Epidermal melanocyte (primary cell): Measurements from ENCODE around the gene MBD5.
"Not testable (repeated sequence)": the region's sequence is repeated elsewhere in the genome, so short reads cannot be mapped to it uniquely, and the experiment has no call there.

Experiments
- DNase-seq: peaks from one replicate; pipeline ENCODE4 v3.0.0; 2011; ENCODE audit warnings: low spot score; ENCODE audit not compliant: insufficient read length

Gene MBD5

DNA sequence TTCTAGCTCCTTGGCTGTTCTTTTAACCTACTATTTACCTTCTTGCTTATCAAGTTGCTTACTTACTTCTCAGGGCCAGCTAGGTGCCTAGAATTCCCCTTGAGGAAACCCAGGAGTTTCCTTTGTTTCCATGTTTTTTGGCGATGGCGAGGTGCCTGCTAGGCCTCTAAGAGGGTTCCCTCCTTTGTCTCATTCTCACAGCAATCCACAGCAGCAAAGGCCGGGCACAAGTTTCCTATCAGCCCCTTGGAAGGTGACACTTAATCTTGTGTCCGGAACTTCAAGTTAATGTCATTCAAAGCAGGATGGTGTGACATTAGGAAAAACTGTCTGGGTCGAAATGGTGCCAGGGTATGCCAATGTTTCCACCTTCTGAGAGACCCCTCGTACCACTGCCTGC lies 521.7 kb downstream of the MBD5 start:
- no peak for DNase-seq

DNA sequence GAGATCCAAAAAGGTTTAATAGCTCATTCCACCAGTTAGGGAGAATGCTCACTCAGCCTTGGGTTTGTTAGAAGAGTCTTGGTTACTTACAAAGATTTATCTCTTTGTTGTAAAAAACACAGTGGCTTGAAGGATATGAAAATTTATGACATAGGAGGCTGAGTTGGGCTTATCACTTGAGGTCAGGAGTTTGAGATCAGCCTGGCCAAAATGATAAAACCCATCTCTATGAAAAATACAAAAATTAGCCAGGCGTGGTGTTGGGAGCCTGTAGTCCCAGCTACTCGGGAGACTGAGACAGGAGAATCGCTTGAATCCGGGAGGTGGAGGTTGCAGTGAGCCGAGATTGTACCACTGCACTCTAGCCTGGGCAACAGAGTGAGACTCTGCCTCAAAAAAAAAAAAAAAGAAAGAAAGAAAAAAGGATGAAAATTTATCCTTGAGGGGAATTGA lies 522.2 kb downstream of the MBD5 start:
- not testable (repeated sequence) for DNase-seq

DNA sequence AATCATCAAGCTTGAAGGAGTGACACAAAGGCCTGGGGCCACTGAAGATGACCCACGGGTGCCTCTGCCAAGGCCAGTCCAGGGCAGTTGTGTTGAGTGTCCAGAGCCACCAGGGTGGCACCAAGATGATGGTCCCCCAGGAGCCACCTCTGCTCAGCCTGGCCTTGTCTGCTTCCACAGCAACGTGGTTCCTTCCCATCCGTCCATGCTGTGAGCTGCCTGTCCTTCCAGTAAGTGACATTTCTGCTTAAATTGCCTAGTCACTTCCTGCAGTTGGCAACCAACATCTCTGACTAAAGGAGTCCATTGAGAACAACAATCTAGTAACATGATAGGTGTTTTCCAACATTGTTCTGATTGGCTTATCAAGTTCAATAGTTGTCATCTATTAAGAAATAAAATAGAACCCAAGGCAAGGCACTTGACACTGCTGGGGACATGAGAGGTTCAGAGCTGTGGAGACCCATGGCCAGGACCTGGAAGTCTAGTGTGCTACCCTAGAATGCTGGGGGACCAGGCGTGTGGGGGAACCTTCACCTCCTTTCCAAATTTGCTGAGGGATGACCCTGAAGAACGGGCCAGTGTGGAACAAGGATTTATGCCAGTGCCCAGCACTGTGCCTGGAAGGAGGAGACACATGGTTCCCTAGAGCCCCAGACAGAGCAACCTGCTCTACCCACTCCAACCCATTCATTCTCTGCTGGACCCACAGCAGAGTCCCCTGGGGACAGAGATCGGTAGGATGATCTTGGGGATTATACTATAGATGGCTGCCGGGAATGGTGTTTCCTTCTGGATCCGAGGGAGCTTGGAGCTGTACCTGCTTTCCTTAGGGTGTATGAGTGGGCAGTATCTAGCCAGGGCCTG lies 524.7 kb downstream of the MBD5 start:
- DNase-seq = no peak

DNA sequence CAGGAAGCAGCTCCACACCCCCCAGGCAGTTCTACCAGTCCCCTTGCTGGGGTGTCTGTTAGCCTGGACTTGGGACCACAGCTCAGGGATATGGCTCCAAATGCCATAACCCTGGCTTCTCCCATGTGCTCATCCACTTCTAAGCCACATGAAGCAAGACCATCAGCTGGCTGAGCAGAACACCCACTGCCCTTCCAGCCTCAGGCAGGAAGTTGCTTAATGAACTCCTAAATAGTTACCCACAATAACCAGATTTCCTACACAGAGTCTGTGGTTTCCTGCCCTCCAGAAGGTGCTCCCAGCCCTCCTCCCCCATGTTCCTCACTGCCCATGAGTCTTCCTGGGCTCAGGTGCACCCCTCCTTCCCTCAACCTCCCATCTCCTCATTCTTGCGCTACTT lies 525.4 kb downstream of the MBD5 start:
- DNase-seq = no peak

DNA sequence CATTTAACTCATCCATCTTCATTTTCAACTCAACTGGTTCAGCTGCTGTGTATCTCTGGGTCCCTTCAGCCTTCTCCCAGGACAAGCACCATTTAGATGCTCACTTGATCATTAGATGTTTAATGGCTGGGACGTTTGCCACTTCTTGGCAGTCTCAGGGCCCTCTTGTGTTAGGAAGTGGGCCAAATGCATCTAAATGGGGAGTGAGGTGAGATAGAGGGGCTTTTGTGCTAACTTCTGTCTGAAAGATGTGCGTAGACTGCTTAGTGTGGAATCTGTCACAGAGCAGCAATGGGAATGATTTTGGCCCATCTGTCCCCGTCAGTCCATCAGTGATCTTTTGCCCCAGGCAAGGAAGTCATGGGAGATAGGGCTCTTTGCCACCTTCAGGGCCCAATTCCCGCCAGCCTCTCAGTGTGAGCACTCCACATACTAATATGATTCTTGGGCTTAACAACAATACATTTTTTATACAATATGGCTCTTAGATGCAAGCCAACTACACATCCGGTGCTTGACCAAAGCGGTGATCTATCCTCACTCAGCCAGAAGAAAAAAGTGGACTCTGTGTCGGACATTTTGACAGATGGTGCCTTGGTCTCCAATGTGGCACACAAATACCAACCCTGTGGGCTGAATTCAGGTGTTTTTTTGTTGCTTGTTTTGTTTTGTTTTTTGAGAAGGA lies 528.0 kb downstream of the MBD5 start:
- no peak for DNase-seq

DNA sequence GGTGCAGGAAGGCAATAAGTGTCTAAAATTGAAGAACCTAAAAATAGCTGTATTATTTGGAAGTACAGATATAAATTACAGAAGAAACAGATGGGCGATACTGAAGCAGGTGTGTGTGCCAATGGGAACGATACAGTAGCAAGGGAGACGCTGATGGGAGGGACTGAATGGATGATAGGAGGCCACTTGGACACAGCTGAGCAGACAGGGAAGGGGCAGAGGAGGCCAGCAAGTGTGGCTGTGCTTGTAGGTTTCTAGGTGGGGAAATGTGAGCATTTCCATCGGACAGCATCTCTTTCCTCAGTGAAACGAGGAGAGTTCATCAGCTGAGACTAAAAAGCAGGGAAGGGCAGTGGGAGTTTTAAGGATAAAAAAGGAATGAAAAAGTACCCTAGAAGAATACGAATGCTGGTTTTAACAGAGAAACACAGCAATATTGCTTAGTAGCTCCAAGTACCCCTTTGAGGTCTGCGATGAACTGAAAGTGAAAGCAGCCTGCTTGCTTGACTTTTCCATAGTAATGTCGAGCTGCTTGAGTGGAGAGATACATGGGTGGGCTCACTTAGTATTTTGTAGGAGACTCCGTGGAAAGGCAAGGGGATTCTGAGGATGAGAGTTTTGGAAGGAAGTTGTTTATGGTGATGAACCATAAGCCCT lies 531.9 kb downstream of the MBD5 start:
- no peak for DNase-seq

DNA sequence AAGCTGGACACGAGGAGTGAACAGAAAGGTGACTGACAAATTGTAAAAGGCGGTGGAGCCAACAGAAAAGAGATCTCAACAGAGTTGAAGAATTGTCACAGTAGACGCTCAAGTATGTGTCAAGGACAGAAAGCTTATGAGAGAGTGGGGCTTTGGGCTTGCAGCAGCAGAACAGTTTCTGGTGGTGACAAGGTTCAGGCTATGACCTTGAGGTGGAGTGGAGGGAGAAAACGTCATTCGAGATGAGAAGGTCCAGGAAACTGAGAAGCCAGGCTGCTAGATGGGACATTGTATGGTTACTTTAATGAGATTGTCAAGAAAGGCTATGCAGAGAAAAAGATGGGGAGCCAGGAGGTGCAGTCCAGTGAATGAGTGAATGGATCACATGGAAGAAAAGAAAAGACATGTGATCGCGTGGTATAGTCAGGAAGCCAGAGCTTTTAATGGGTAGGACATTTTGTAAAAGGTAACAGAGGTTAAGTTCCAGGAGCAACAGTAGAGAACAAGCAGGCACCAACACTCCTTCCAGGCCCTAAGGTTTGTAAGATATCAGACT lies 532.5 kb downstream of the MBD5 start:
- DNase-seq = no peak

DNA sequence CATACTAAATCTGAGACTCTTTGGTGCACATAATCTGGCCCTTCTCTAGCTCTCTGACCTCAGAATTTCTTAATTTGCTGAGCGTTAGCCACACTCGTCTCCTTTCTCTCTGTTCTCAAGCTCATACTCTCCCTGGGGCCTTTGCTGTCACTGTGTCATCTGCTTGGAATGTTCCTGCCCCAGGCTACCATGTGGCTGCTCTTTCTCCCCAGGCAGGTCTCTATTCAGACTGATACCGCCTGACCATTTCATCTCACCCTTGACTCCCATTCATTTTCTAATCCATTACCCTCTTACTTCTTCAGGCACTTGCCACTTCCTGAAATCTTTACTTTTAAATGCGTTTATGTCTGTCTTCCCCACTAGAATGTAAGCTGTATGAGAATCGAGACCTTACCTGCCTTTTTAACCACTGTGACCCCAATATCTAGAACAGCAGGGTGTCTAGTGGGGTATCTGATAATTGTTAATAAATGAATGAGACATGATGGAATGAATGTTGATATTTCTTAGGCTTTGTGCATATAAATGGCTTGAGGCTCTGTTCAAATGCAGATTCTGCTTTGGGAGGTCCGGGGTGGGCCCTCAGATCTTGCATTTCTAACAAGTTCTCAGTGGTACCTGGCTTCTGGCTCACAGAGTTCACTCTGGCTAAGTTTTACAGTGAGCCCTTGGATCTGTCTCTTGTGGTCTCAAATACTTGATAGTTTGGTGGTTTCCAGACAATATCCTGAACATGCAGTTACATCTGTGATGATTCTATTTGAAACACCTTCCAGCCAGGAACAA lies 533.8 kb downstream of the MBD5 start:
- no peak for DNase-seq

DNA sequence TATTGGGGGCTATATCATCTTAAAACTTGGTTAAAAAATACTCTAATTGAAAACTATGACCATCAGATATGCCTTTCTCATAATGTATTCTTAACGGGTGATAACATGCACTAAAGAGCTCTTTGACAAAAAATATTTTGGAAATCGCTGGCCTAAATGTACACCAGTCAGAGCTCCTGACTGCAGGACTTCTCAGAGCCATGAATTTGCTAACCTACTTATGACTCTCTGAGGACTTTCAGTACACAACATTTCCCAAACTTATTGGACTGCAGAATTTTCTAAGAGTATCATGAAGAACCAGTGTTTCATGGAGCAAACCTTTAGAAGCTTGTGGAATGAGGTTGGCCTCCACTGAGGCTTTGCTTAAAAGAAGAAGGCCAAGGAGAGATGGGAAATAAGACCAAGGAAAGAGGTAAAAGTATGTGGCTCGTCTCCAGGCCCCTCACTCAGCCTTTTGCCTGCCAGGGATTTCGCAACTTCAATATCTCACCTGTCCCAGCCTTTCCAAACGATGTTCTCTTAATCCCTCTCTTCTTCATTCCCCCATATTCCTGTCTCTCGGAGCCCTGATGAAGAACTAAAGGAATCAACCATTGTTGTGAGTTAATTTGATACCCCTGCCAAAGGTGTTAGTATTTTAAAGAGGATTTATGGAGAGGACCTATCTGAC lies 534.9 kb downstream of the MBD5 start:
- DNase-seq = no peak

DNA sequence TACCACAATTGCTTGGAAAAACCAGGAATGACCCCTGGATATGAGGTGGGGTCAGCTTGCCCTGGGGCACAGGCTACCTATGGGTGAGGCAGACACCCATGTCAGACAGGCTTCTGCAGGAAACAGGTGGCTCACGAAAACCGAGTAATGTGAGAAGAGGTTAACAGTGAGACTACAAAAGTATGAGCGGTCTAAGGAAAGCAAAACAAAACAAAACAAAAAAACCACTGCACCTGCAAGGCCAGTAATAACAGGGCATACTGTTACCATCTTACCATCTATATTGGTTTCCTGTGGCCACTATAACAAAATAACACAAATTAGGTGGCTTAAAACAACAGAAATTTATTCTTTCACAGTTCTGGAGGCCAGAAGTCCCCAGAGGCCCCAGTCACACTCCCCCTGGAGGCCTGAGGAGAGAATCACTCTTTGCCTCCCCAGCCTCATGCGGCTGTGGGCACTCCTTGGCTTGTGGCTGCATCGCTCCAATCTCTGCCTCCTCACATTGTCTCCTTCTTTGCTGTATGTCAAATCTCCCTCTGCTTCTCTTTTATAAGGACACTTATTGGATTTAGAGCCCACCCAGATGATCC lies 537.0 kb downstream of the MBD5 start:
- DNase-seq = no peak

DNA sequence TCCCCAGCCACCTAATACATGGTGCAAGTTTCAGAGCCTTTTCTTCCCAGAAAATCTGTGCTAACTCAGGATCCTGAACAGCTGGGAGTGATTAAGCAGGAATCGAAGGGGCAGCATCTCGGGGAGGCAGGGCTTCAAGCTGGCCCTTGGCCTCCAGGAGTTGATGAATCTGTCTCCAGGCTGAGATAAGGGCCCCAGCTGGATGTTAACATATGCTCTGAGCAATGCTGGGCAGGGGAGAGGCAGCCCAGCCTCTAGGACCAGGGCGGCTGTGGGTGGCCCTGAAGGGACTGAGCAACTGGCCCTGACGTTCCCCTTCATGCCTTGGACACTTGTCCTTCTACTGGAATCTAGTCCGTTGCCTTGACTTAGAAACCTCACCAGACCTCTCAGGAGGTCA lies 539.6 kb downstream of the MBD5 start:
- no peak for DNase-seq

DNA sequence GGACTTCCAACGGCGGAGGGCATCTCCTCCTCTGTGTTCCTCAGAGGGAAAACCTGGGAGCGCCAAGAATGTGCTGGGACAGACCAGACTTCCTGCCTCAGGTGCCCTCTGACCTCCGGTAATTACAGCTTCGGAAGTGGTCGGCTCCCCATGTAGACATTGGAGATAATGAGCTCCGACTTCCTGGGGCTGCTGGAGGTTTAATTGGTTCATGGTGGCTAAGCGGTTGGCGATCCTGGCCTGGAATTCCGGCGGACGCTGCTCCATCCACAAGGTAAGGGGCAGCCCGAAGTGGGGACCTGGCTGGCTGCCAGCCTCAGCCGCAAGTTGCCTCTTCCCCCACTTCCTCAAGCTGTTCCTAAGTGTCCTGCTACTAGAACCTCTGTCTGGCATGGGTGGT lies 540.5 kb downstream of the MBD5 start:
- no peak for DNase-seq

DNA sequence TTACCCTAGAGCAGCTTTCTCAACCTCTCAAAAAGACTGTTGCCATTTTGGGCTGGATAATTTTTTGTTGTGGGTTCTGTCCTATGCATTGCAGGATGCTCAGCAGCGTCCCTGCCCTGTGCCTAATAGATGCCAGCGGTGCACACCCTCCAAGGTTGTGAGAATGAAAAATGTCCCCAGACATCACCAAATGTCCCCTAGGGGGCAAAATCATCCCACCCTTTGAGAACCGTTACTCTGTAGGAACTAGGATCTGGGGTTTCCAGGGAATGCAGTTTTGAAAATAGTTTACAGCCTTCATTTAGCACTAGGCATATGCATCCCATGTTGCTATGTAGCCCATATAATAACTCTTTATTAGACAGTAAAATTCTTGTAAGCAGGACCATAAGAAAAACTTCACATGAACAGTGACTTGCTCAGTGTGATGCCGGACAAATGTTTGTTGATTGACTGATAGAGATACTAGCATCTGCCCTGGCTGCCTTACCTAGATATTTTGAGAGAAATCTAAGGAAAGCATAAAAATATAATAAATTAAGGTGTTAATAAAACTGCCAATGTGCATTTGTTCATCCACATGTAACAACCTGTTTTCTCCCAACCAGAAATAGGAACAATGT lies 544.5 kb downstream of the MBD5 start:
- DNase-seq = no peak
